ENCODE results near the gene RDH16. TPM values are rescaled to one million over a fixed set of nuclear protein-coding genes. Genes with fewer than 3 reads are reported as not detected.

Gene RDH16
- total RNA-seq, 1 experiment from 2014 or later: 0.59 TPM

GRCh38 chr12:56935752-56936151 lies 21.7 kb downstream of the RDH16 start:
- H3K27ac ChIP-seq (ENCODE audit: low read depth, low read length): no peak overlapping the region
- H3K9me3 ChIP-seq (ENCODE audit: control insufficient read depth in 1 of 2, insufficient read depth in 1 of 2, low read depth in 1 of 2, low read length in 2 of 2): no peaks in the 10 kb centered on the region
- ChIA-PET POLR2A (no interaction called here), RAD21 (ENCODE audit: low non-redundant PET in 1 of 2, low total read pairs in 2 of 2, uncharacterized antibody in 2 of 2, unreplicated experiment in 2 of 2) (no interaction called here), CTCF (no interaction called here)
- TF ChIP-seq CBX3 (IDR thresholded peaks at IDR 0.05; ENCODE audit: low read depth) (no peak), CEBPB (IDR thresholded peaks at IDR 0.05; ENCODE audit: low read depth) (no peak), ZNF274 (IDR thresholded peaks at IDR 0.05; ENCODE audit: low read depth, low read length) (no peak), RAD21 (IDR thresholded peaks at IDR 0.05; ENCODE audit: low read depth) (no peak), EGR1 (IDR thresholded peaks at IDR 0.05; ENCODE audit: low read depth) (no peak), FOSL1 (IDR thresholded peaks at IDR 0.05; ENCODE audit: low read depth) (no peak), SP1 (IDR thresholded peaks at IDR 0.05; ENCODE audit: low read depth) (no peak), ELF1 (IDR thresholded peaks at IDR 0.05; ENCODE audit: borderline replicate concordance, low read depth) (no peak), ZFX (IDR thresholded peaks at IDR 0.05) (no peak), SRF (IDR thresholded peaks at IDR 0.05; ENCODE audit: low read depth) (no peak), CTCF (IDR thresholded peaks at IDR 0.05 in 2 of 3, conservative IDR thresholded peaks at IDR 0.05 in 1 of 3; ENCODE audit: borderline replicate concordance in 1 of 3, insufficient read depth in 1 of 3, low read depth in 2 of 3, low read length in 2 of 3) (no peak), TCF7L2 (IDR thresholded peaks at IDR 0.05; ENCODE audit: borderline replicate concordance, extremely low read depth, insufficient read depth, insufficient read length) (no peak), ATF3 (IDR thresholded peaks at IDR 0.05) (no peak), POLR2A (IDR thresholded peaks at IDR 0.05; ENCODE audit: borderline replicate concordance, extremely low read depth, insufficient read depth, insufficient read length) (no peak), JUND (IDR thresholded peaks at IDR 0.05) (no peak), REST (IDR thresholded peaks at IDR 0.05; ENCODE audit: low read depth) (no peak), EZH2phosphoT487 (IDR thresholded peaks at IDR 0.05; ENCODE audit: borderline replicate concordance) (no peak)
- H3K79me2 ChIP-seq (ENCODE audit: insufficient read depth, low read length): no peaks in the 10 kb centered on the region
- no peaks in the 10 kb centered on the region for H4K20me1 ChIP-seq (ENCODE audit: insufficient read depth)
- ATAC-seq (no peak), DNase-seq (ENCODE audit: low read depth, low spot score) (no peak)
- no peak overlapping the region for H2AFZ ChIP-seq (ENCODE audit: low read depth, low read length, poor library complexity, severe bottlenecking)
- no peak overlapping the region for H3K4me3 ChIP-seq (replicated peaks in 1 of 2; ENCODE audit: low read depth in 1 of 2, low read length in 2 of 2)
- no peak overlapping the region for H3K9ac ChIP-seq (ENCODE audit: low read length)
- BruUV-seq (replicated peaks): no TSS peak
- H3K9me2 ChIP-seq (ENCODE audit: insufficient read depth): no peaks in the 10 kb centered on the region
- peaks cover 0 to 5% of the 10 kb centered on the region in 2 experiments; a peak in 2 of 4 replicates for H3K4me1 ChIP-seq (ENCODE audit: control insufficient read depth in 1 of 2, insufficient read depth in 2 of 2, low read length in 2 of 2)
- no peaks in the 10 kb centered on the region for H3K27me3 ChIP-seq (ENCODE audit: insufficient read depth, low read length)
- no peak overlapping the region for H3K4me2 ChIP-seq (ENCODE audit: low read length)
- no peaks in the 10 kb centered on the region for H3K36me3 ChIP-seq (ENCODE audit: control insufficient read depth in 1 of 2, insufficient read depth in 2 of 2, low read length in 2 of 2)
- intact Hi-C loops (cut with micrococcal nuclease): no loop called here
